ENCODE measurements around the gene PAK1IP1. TPM values are rescaled to one million over a fixed set of nuclear protein-coding genes. Genes with fewer than 3 reads are reported as not detected.

PAK1IP1 gene
- polyA plus RNA-seq, 1 of the 3 experiments (the other 2 are of a cell fraction): 16.2 TPM

DNA sequence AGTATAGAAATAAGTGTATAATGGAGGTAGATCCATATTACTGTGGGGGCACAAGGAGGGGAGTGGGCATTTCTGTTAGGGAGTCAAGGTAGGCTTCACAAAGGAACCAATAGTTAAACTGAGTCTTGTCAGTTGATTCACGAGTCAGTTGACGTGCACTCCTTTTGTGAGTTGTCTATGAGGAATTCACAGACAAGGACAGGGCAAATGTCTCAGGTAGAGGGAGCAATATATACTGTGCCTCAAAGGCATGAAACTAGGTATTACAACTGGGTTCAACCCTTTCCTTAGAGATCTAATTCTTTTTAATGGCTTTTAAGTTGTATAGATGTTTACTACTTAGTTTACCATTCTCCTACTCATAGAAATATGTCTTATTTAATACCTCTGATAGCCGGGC is 39.1 kb downstream of the PAK1IP1 start:
- Histone ChIP-seq H2AFZ (ENCODE audit: low read depth) (no peak overlapping the region), H3K4me3 (ENCODE audit: low read depth in 2 of 2, low read length in 1 of 2) (no peak overlapping the region), H3K27me3 (ENCODE audit: insufficient read depth) (no peaks in the 10 kb centered on the region), H3K9ac (no peak overlapping the region), H3K27ac (ENCODE audit: low read depth in 2 of 2, low read length in 1 of 2) (peak overlapping the region in 1 of 2 experiments; percentile 69; a peak in 2 of 4 replicates), H3K9me2 (no peaks in the 10 kb centered on the region), H3K9me3 (no peaks in the 10 kb centered on the region), H3F3A (replicated peaks; ENCODE audit: insufficient read depth) (peaks cover 8% of the 10 kb centered on the region), H3K36me3 (replicated peaks in 1 of 2; ENCODE audit: control insufficient read depth in 1 of 2, insufficient read depth in 2 of 2, low read length in 1 of 2) (peaks cover 24% of the 10 kb centered on the region in 2 experiments), H4K20me1 (ENCODE audit: insufficient read depth) (no peaks in the 10 kb centered on the region), H3K79me2 (ENCODE audit: insufficient read depth) (peaks cover 8% of the 10 kb centered on the region; the same call in 1 of the 2 replicates), H3K4me2 (no peak overlapping the region), H3K4me1 (ENCODE audit: control insufficient read depth in 1 of 2, insufficient read depth in 2 of 2, low read depth in 1 of 2, low read length in 1 of 2) (no peaks in the 10 kb centered on the region)
- WGBS (ENCODE audit: low lambda C conversion rate): 97% methylated on average over 3 of the region's 3 CpGs
- POLR2A ChIA-PET: no interaction called here
- CTCF ChIA-PET: no interaction called here
- no peak for DNase-seq
- TF ChIP-seq USF1 (IDR thresholded peaks at IDR 0.05; ENCODE audit: borderline replicate concordance, low read depth) (no peak), TCF12 (IDR thresholded peaks at IDR 0.05) (no peak), RXRA (IDR thresholded peaks at IDR 0.05; ENCODE audit: borderline replicate concordance, low read depth) (no peak), FOXJ3 (CRISPR knock-in tag; IDR thresholded peaks at IDR 0.05) (no peak), GABPA (IDR thresholded peaks at IDR 0.05; ENCODE audit: low read depth) (no peak), YY1 (IDR thresholded peaks at IDR 0.05; ENCODE audit: low read depth) (no peak), GATA2 (CRISPR knock-in tag; IDR thresholded peaks at IDR 0.05) (no peak), MXI1 (IDR thresholded peaks at IDR 0.05; ENCODE audit: low read depth, low read length) (no peak), ELF1 (IDR thresholded peaks at IDR 0.05) (no peak), FOSL2 (IDR thresholded peaks at IDR 0.05; ENCODE audit: borderline replicate concordance, low read depth) (no peak), CTCF (IDR thresholded peaks at IDR 0.05) (no peak), NRF1 (IDR thresholded peaks at IDR 0.05; ENCODE audit: low read depth, low read length) (no peak), PBX3 (IDR thresholded peaks at IDR 0.05) (no peak), TEAD4 (IDR thresholded peaks at IDR 0.05; ENCODE audit: borderline replicate concordance, insufficient read depth) (no peak), IRF3 (IDR thresholded peaks at IDR 0.05; ENCODE audit: low read depth, low read length) (no peak), NFIC (IDR thresholded peaks at IDR 0.05; ENCODE audit: borderline replicate concordance) (no peak), MEF2A (IDR thresholded peaks at IDR 0.05; ENCODE audit: borderline replicate concordance, low read depth) (no peak), RFX5 (IDR thresholded peaks at IDR 0.05; ENCODE audit: low read length) (no peak), RCOR1 (IDR thresholded peaks at IDR 0.05; ENCODE audit: low read length) (no peak)
- TF ChIP-seq, protein P1, sequence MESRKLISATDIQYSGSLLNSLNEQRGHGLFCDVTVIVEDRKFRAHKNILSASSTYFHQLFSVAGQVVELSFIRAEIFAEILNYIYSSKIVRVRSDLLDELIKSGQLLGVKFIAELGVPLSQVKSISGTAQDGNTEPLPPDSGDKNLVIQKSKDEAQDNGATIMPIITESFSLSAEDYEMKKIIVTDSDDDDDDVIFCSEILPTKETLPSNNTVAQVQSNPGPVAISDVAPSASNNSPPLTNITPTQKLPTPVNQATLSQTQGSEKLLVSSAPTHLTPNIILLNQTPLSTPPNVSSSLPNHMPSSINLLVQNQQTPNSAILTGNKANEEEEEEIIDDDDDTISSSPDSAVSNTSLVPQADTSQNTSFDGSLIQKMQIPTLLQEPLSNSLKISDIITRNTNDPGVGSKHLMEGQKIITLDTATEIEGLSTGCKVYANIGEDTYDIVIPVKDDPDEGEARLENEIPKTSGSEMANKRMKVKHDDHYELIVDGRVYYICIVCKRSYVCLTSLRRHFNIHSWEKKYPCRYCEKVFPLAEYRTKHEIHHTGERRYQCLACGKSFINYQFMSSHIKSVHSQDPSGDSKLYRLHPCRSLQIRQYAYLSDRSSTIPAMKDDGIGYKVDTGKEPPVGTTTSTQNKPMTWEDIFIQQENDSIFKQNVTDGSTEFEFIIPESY (IDR thresholded peaks at IDR 0.05; ENCODE audit: borderline replicate concordance, low read depth): no peak
